H9 (cell line): ENCODE measurements around the gene ABHD3. TPM values are rescaled to one million over a fixed set of nuclear protein-coding genes. Genes with fewer than 3 reads are reported as not detected.

Source experiments
- DNase-seq: peaks from one replicate; pipeline ENCODE4 v3.0.0-alpha.2; 2017
- H2AFZ ChIP-seq: one replicate; pipeline ENCODE4 v1.6.1; 2013; ENCODE audit warnings: mild to moderate bottlenecking, low read length, control low read depth, moderate library complexity
- H2AK5ac ChIP-seq: 2 replicates; pipeline ENCODE4 v1.6.1; 2013; ENCODE audit warnings: low read length, control low read depth, mixed read lengths; ENCODE audit not compliant: insufficient read length
- H2BK120ac ChIP-seq: one replicate; pipeline ENCODE4 v1.6.1; 2013; ENCODE audit warnings: low read depth, mild to moderate bottlenecking, low read length, control low read depth, inconsistent platforms; ENCODE audit not compliant: poor library complexity, severe bottlenecking
- H2BK12ac ChIP-seq: 2 replicates; pipeline ENCODE4 v1.6.1; 2013; ENCODE audit warnings: low read length, control low read depth, mixed read lengths, low read depth; ENCODE audit not compliant: insufficient read length
- H2BK15ac ChIP-seq: 2 replicates; pipeline ENCODE4 v1.6.1; 2013; ENCODE audit warnings: low read depth, low read length, control low read depth
- H2BK20ac ChIP-seq: one replicate; pipeline ENCODE4 v1.6.1; 2013; ENCODE audit warnings: low read depth, mild to moderate bottlenecking, low read length, control low read depth, inconsistent platforms; ENCODE audit not compliant: poor library complexity, severe bottlenecking
- H2BK5ac ChIP-seq: 2 replicates; pipeline ENCODE4 v1.6.1; 2013; ENCODE audit warnings: low read length, control low read depth, mixed read lengths; ENCODE audit not compliant: insufficient read length
- H3K14ac ChIP-seq: 2 replicates; pipeline ENCODE4 v1.6.1; 2013; ENCODE audit warnings: low read length, control low read depth; ENCODE audit not compliant: insufficient read depth
- H3K18ac ChIP-seq: 2 replicates; pipeline ENCODE4 v1.6.1; 2013; ENCODE audit warnings: low read depth, mild to moderate bottlenecking, mixed read lengths, low read length, control low read depth; ENCODE audit not compliant: insufficient read length
- H3K23ac ChIP-seq: 2 replicates; pipeline ENCODE4 v1.6.1; 2013; ENCODE audit warnings: low read length, control low read depth, mixed read lengths, low read depth; ENCODE audit not compliant: insufficient read length
- H3K23me2 ChIP-seq: 2 replicates; pipeline ENCODE4 v1.6.1; 2013; ENCODE audit warnings: low read depth, mild to moderate bottlenecking, mixed read lengths, low read length, control low read depth; ENCODE audit not compliant: insufficient read length, poor library complexity, severe bottlenecking
- H3K27ac ChIP-seq: 2 replicates; pipeline ENCODE4 v1.5.1; 2013; ENCODE audit warnings: low read length, control low read depth, mixed read lengths, low read depth; ENCODE audit not compliant: insufficient read length
- H3K27me3 ChIP-seq: 2 replicates; pipeline ENCODE4 v1.6.1; 2013; ENCODE audit warnings: low read length, control low read depth, inconsistent platforms; ENCODE audit not compliant: insufficient read depth
- H3K4ac ChIP-seq: 2 replicates; pipeline ENCODE4 v1.6.1; 2013; ENCODE audit warnings: low read depth, mild to moderate bottlenecking, control low read depth, inconsistent platforms, low read length, moderate library complexity
- H3K4me1 ChIP-seq: 2 replicates; pipeline ENCODE4 v1.6.1; 2013; ENCODE audit warnings: low read length, control low read depth, inconsistent platforms; ENCODE audit not compliant: insufficient read depth
- H3K4me2 ChIP-seq: 2 replicates; pipeline ENCODE4 v1.6.1; 2013; ENCODE audit warnings: low read length, control low read depth, mixed read lengths; ENCODE audit not compliant: insufficient read length, insufficient read depth
- H3K56ac ChIP-seq: 2 replicates; pipeline ENCODE4 v1.6.1; 2013; ENCODE audit warnings: low read depth, mild to moderate bottlenecking, mixed read lengths, low read length, control low read depth; ENCODE audit not compliant: insufficient read length
- H3K79me1 ChIP-seq: 2 replicates; pipeline ENCODE4 v1.6.1; 2013; ENCODE audit warnings: low read depth, mild to moderate bottlenecking, moderate library complexity, low read length, control low read depth, inconsistent platforms; ENCODE audit not compliant: insufficient read depth, poor library complexity, severe bottlenecking
- H3K79me2 ChIP-seq: 2 replicates; pipeline ENCODE4 v1.6.1; 2013; ENCODE audit warnings: low read length, control low read depth, inconsistent platforms; ENCODE audit not compliant: insufficient read depth
- H3K9ac ChIP-seq: 2 replicates; pipeline ENCODE4 v1.6.1; 2013; ENCODE audit warnings: low read length, control low read depth, mixed read lengths; ENCODE audit not compliant: insufficient read length; ENCODE audit errors: extremely low read depth
- H3K9me3 ChIP-seq: one replicate; pipeline ENCODE4 v1.6.1; 2013; ENCODE audit warnings: low read depth, low read length, inconsistent platforms; ENCODE audit not compliant: control insufficient read depth
- H3T11ph ChIP-seq: one replicate; pipeline ENCODE4 v1.6.1; 2013; ENCODE audit warnings: mild to moderate bottlenecking, low read length, control low read depth, inconsistent platforms
- H4K20me1 ChIP-seq: one replicate; pipeline ENCODE4 v1.6.1; 2013; ENCODE audit not compliant: control insufficient read depth, insufficient read length, insufficient read depth
- H4K5ac ChIP-seq: 2 replicates; pipeline ENCODE4 v1.6.1; 2013; ENCODE audit warnings: low read depth, mild to moderate bottlenecking, mixed read lengths, low read length, control low read depth; ENCODE audit not compliant: insufficient read length
- H4K8ac ChIP-seq: replicated peaks from 2 replicates; pipeline ENCODE4 v1.6.1; 2013; ENCODE audit warnings: low read length, control low read depth, mixed read lengths, low read depth; ENCODE audit not compliant: insufficient read length
- H4K91ac ChIP-seq: 2 replicates; pipeline ENCODE4 v1.6.1; 2013; ENCODE audit warnings: low read depth, mild to moderate bottlenecking, moderate library complexity, mixed read lengths, low read length, control low read depth; ENCODE audit not compliant: insufficient read length
- H3K27ac Mint-ChIP-seq, 3 experiments: 2 replicates in 2 of 3; 3 replicates in 1 of 3; pipeline ENCODE4 v1.8.0; 2020 to 2021; ENCODE audit warnings: mixed read lengths in 3 of 3, mild to moderate bottlenecking in 1 of 3, moderate library complexity in 1 of 3
- H3K27me3 Mint-ChIP-seq: 2 replicates; pipeline ENCODE4 v1.8.0; 2021; ENCODE audit warnings: low read depth, mild to moderate bottlenecking, moderate library complexity, mixed read lengths
- H3K36me3 Mint-ChIP-seq, 3 experiments: 2 replicates in 2 of 3; 3 replicates in 1 of 3; pipeline ENCODE4 v1.8.0; 2020 to 2021; ENCODE audit warnings: low read depth in 3 of 3, mixed read lengths in 3 of 3; ENCODE audit not compliant: insufficient read depth in 1 of 3
- H3K4me1 Mint-ChIP-seq, 2 experiments: 2 replicates each; pipeline ENCODE4 v1.8.0; 2020; ENCODE audit warnings: mixed read lengths in 2 of 2
- H3K4me3 Mint-ChIP-seq, 2 experiments: 2 replicates in 1 of 2; 3 replicates in 1 of 2; pipeline ENCODE4 v1.8.0; 2020 to 2021; ENCODE audit warnings: mild to moderate bottlenecking in 2 of 2, mixed read lengths in 2 of 2, moderate library complexity in 1 of 2
- H3K9me3 Mint-ChIP-seq, 2 experiments: 2 replicates in 1 of 2; 3 replicates in 1 of 2; pipeline ENCODE4 v1.8.0; 2020; ENCODE audit warnings: mild to moderate bottlenecking in 2 of 2, mixed read lengths in 2 of 2, moderate library complexity in 1 of 2
- CTCF ChIP-seq: fragments of 200-600 bp; sonication (generic); conservative IDR thresholded peaks from 3 replicates; pipeline ENCODE4 v1.8.0; 2021; ENCODE audit warnings: antibody characterized with exemption, mild to moderate bottlenecking
- WGBS: extraction: QIAGEN DNeasy Blood & Tissue Kit; methylation state at CpG from one replicate; pipeline ENCODE4 v1.1.7; 2013; ENCODE audit warnings: missing lambda C conversion rate, low lambda C conversion rate, mixed read lengths; ENCODE audit not compliant: insufficient read length; ENCODE audit errors: extremely low coverage; 5-methylcytosine and 5-hydroxymethylcytosine counted together
- total RNA-seq: library from RNA; stranded (reverse); gene quantifications from 2 replicates; pipeline ENCODE4 v1.2.1, GENCODE V29; 2021

ABHD3 gene
- total RNA-seq, 1 experiment from 2014 or later, result 12.0 TPM

GRCh38 chr18:21638822-21639221 is 65.8 kb downstream of the ABHD3 start:
- no peak overlapping the region for H3K4me2 ChIP-seq
- no peaks in the 10 kb centered on the region for H4K20me1 ChIP-seq
- H3K4me3 Mint-ChIP-seq, result no peak overlapping the region
- H2BK5ac ChIP-seq, result no peak overlapping the region
- H3K18ac ChIP-seq, result no peak overlapping the region
- H2BK15ac ChIP-seq, result no peak overlapping the region
- no peak for DNase-seq
- no peaks in the 10 kb centered on the region for H3K23me2 ChIP-seq
- no peak overlapping the region for H2AK5ac ChIP-seq
- WGBS, result no CpG with 5 or more reads among the region's 3 CpGs
- H3K36me3 Mint-ChIP-seq, result peaks cover 6 to 14% (median 11%) of the 10 kb centered on the region in 3 experiments; a peak in 6 of 7 replicates
- no peak overlapping the region for H3K14ac ChIP-seq
- no peak for TF ChIP-seq CTCF
- H3K27ac ChIP-seq, result no peak overlapping the region
- no peak overlapping the region for H4K8ac ChIP-seq
- no peak overlapping the region for H2BK12ac ChIP-seq
- H3K27ac Mint-ChIP-seq, result no peak overlapping the region
- no peaks in the 10 kb centered on the region for H3K4me1 Mint-ChIP-seq
- H3K4ac ChIP-seq, result no peak overlapping the region
- no peak overlapping the region for H2BK120ac ChIP-seq
- H3K9me3 Mint-ChIP-seq, result no peaks in the 10 kb centered on the region; a peak in 1 of 5 replicates
- H3K79me2 ChIP-seq, result no peaks in the 10 kb centered on the region
- no peak overlapping the region for H3T11ph ChIP-seq
- no peak overlapping the region for H3K56ac ChIP-seq
- H3K27me3 ChIP-seq, result no peaks in the 10 kb centered on the region
- H2BK20ac ChIP-seq, result no peak overlapping the region
- H3K79me1 ChIP-seq, result no peaks in the 10 kb centered on the region
- no peak overlapping the region for H2AFZ ChIP-seq
- no peaks in the 10 kb centered on the region for H3K9me3 ChIP-seq
- H3K27me3 Mint-ChIP-seq, result no peaks in the 10 kb centered on the region
- H3K4me1 ChIP-seq, result no peaks in the 10 kb centered on the region
- H3K9ac ChIP-seq, result no peak overlapping the region
- no peak overlapping the region for H4K5ac ChIP-seq
- no peak overlapping the region for H3K23ac ChIP-seq
- no peak overlapping the region for H4K91ac ChIP-seq
